KMS-11 (cell line): ENCODE measurements around the gene COX7C.

Experiments used
- H2AFZ ChIP-seq: fragments of 200-600 bp; sonication (generic); 2 replicates; pipeline ENCODE4 v1.6.1; 2016; ENCODE audit warnings: antibody characterized with exemption, mixed run types, low read depth
- H3K27ac ChIP-seq: fragments of 200-600 bp; sonication (generic); 2 replicates; pipeline ENCODE4 v1.6.1; 2016; ENCODE audit warnings: mild to moderate bottlenecking, mixed run types
- H3K27me3 ChIP-seq: fragments of 200-600 bp; sonication (generic); 2 replicates; pipeline ENCODE4 v1.6.1; 2017; ENCODE audit warnings: mild to moderate bottlenecking, low read depth, mixed run types, moderate library complexity; ENCODE audit not compliant: insufficient read depth
- H3K36me3 ChIP-seq: fragments of 200-600 bp; sonication (generic); 2 replicates; pipeline ENCODE4 v1.6.1; 2017; ENCODE audit warnings: mild to moderate bottlenecking, mixed run types; ENCODE audit not compliant: insufficient read depth
- H3K4me1 ChIP-seq: fragments of 200-600 bp; sonication (generic); 2 replicates; pipeline ENCODE4 v1.6.1; 2016; ENCODE audit warnings: mild to moderate bottlenecking, low read depth, mixed run types; ENCODE audit not compliant: poor library complexity, severe bottlenecking
- H3K4me2 ChIP-seq: fragments of 200-600 bp; sonication (generic); 2 replicates; pipeline ENCODE4 v1.7.0; 2016; ENCODE audit warnings: mild to moderate bottlenecking, mixed run types
- H3K4me3 ChIP-seq: fragments of 200-600 bp; sonication (generic); IDR thresholded peaks from 2 replicates; pipeline ENCODE4 v1.6.1; 2017; ENCODE audit warnings: low read depth, low read length, mixed read lengths; ENCODE audit not compliant: insufficient read depth
- H3K79me2 ChIP-seq: fragments of 200-600 bp; sonication (generic); 2 replicates; pipeline ENCODE4 v1.6.1; 2016; ENCODE audit warnings: low read depth, mixed run types; ENCODE audit not compliant: insufficient read depth
- H3K9ac ChIP-seq: fragments of 200-600 bp; sonication (generic); 2 replicates; pipeline ENCODE4 v1.6.1; 2016; ENCODE audit warnings: mild to moderate bottlenecking, mixed run types
- H4K20me1 ChIP-seq: fragments of 200-600 bp; sonication (generic); 2 replicates; pipeline ENCODE4 v1.6.1; 2016; ENCODE audit warnings: mild to moderate bottlenecking, mixed run types; ENCODE audit not compliant: insufficient read depth
- CTCF ChIP-seq: fragments of 200-600 bp; sonication (generic); conservative IDR thresholded peaks from 2 replicates; pipeline ENCODE4 v1.6.1; 2017; ENCODE audit warnings: low read depth, mild to moderate bottlenecking, antibody characterized with exemption, low read length, moderate library complexity, mixed read lengths

COX7C gene

GRCh38 chr5:86626149-86626548 lies 8.4 kb downstream of the COX7C start:
- Histone ChIP-seq H3K4me2 (no peak overlapping the region), H3K9ac (no peak overlapping the region), H3K36me3 (peaks cover 7% of the 10 kb centered on the region; the same call in 1 of the 2 replicates), H3K4me1 (no peaks in the 10 kb centered on the region), H3K27me3 (no peaks in the 10 kb centered on the region), H3K27ac (no peak overlapping the region), H2AFZ (no peak overlapping the region), H3K79me2 (no peaks in the 10 kb centered on the region), H3K4me3 (no peak overlapping the region), H4K20me1 (no peaks in the 10 kb centered on the region)
- TF ChIP-seq CTCF: no peak

GRCh38 chr5:86631165-86631564 lies 13.4 kb downstream of the COX7C start:
- H2AFZ ChIP-seq: no peak overlapping the region
- H3K9ac ChIP-seq: no peak overlapping the region
- no peak overlapping the region for H3K4me2 ChIP-seq
- H3K4me3 ChIP-seq: no peak overlapping the region
- no peaks in the 10 kb centered on the region for H3K4me1 ChIP-seq
- no peak for TF ChIP-seq CTCF
- H3K27me3 ChIP-seq: no peaks in the 10 kb centered on the region
- no peaks in the 10 kb centered on the region for H3K79me2 ChIP-seq
- no peaks in the 10 kb centered on the region for H4K20me1 ChIP-seq
- no peak overlapping the region for H3K27ac ChIP-seq
- H3K36me3 ChIP-seq: no peaks in the 10 kb centered on the region

- no peak overlapping the region for H3K27ac ChIP-seq
- no peak overlapping the region for H2AFZ ChIP-seq
- no peak overlapping the region for H3K9ac ChIP-seq
- TF ChIP-seq CTCF: no peak
- no peaks in the 10 kb centered on the region for H4K20me1 ChIP-seq
- H3K4me1 ChIP-seq: no peaks in the 10 kb centered on the region
- no peaks in the 10 kb centered on the region for H3K27me3 ChIP-seq
- no peaks in the 10 kb centered on the region for H3K79me2 ChIP-seq
- H3K4me3 ChIP-seq: no peak overlapping the region
- H3K36me3 ChIP-seq: no peaks in the 10 kb centered on the region
- H3K4me2 ChIP-seq: no peak overlapping the region
Observed at GRCh38 chr5:86640998-86641397, 23.3 kb downstream of the COX7C start.

GRCh38 chr5:86644843-86645242 lies 27.1 kb downstream of the COX7C start:
- Histone ChIP-seq H3K27me3 (no peaks in the 10 kb centered on the region), H4K20me1 (no peaks in the 10 kb centered on the region), H3K4me3 (no peak overlapping the region), H3K36me3 (no peaks in the 10 kb centered on the region), H3K9ac (no peak overlapping the region), H3K4me2 (no peak overlapping the region), H3K79me2 (no peaks in the 10 kb centered on the region), H2AFZ (no peak overlapping the region), H3K4me1 (no peaks in the 10 kb centered on the region), H3K27ac (no peak overlapping the region)
- no peak for TF ChIP-seq CTCF
